KOPT-K1 (cell line): ENCODE results near the gene MRPS24.
"Not testable (repeated sequence)": the region's sequence is repeated elsewhere in the genome, so short reads cannot be mapped to it uniquely, and the experiment has no call there.

Source experiments
- H3K27ac ChIP-seq: fragments of 200-600 bp; sonication (generic); 2 replicates; pipeline ENCODE4 v1.5.1; 2016; ENCODE audit warnings: antibody characterized with exemption, mild to moderate bottlenecking, low read depth, low read length; ENCODE audit not compliant: poor library complexity, severe bottlenecking
- H3K36me3 ChIP-seq: fragments of 200-600 bp; sonication (generic); 2 replicates; pipeline ENCODE4 v1.5.1; 2017; ENCODE audit warnings: antibody characterized with exemption, mild to moderate bottlenecking, low read length, moderate library complexity; ENCODE audit not compliant: insufficient read depth
- H3K9me3 ChIP-seq: fragments of 200-600 bp; sonication (generic); 2 replicates; pipeline ENCODE4 v1.5.1; 2017; ENCODE audit warnings: antibody characterized with exemption, low read length, mild to moderate bottlenecking; ENCODE audit not compliant: insufficient read depth, poor library complexity, severe bottlenecking

MRPS24 gene

GRCh38 chr7:43869006-43869866, at the start of gene MRPS24:
MRPS24 (minus strand) TSS chr7:43869517; CDS start chr7:43869495, 22 bp downstream.
- Histone ChIP-seq H3K27ac (peak within 1 kb of the TSS; percentile 66), H3K9me3 (no peaks in the 10 kb centered on the region), H3K36me3 (peaks cover 29% of the 10 kb centered on the region)

- Histone ChIP-seq H3K9me3 (no peaks in the 10 kb centered on the region), H3K36me3 (peaks cover 9% of the 10 kb centered on the region; the same call in 1 of the 2 replicates), H3K27ac (no peak overlapping the region)
Measured at GRCh38 chr7:43915907-43916306, 46.6 kb upstream of the MRPS24 start.

- H3K36me3 ChIP-seq = peaks cover 8% of the 10 kb centered on the region; the same call in 1 of the 2 replicates
- H3K9me3 ChIP-seq = no peaks in the 10 kb centered on the region
- no peak overlapping the region for H3K27ac ChIP-seq
Measured at GRCh38 chr7:43914795-43915194, 45.5 kb upstream of the MRPS24 start.

- no peaks in the 10 kb centered on the region for H3K9me3 ChIP-seq
- peak within 1 kb of the TSS; percentile 61 for H3K27ac ChIP-seq
- no peaks in the 10 kb centered on the region for H3K36me3 ChIP-seq
Measured at GRCh38 chr7:43906331-43907010, 37.2 kb upstream of the MRPS24 start, which contains the start of gene URGCP. URGCP (minus strand) TSS chr7:43906596; CDS start chr7:43906575, 21 bp downstream.

GRCh38 chr7:43905956-43906330, 36.6 kb upstream of the MRPS24 start:
- no peaks in the 10 kb centered on the region for H3K9me3 ChIP-seq
- peak overlapping the region; percentile 61 for H3K27ac ChIP-seq
- no peaks in the 10 kb centered on the region for H3K36me3 ChIP-seq

GRCh38 chr7:43905209-43905946, 36.1 kb upstream of the MRPS24 start:
- no peaks in the 10 kb centered on the region for H3K9me3 ChIP-seq
- H3K27ac ChIP-seq = peak overlapping the region; percentile 61
- no peaks in the 10 kb centered on the region for H3K36me3 ChIP-seq

- Histone ChIP-seq H3K9me3 (no peaks in the 10 kb centered on the region), H3K27ac (no peak overlapping the region)
Measured at GRCh38 chr7:43904533-43905208, 35.4 kb upstream of the MRPS24 start.

GRCh38 chr7:43902542-43903054, 33.3 kb upstream of the MRPS24 start:
- H3K9me3 ChIP-seq = no peaks in the 10 kb centered on the region
- no peak overlapping the region for H3K27ac ChIP-seq
- H3K36me3 ChIP-seq = no peaks in the 10 kb centered on the region

More at GRCh38 chr7:43904533-43905208, 35.4 kb upstream of the MRPS24 start:
- H3K36me3 ChIP-seq = no peaks in the 10 kb centered on the region

- not testable (repeated sequence) for H3K27ac ChIP-seq, H3K9me3 ChIP-seq
- peaks cover 14% of the 10 kb centered on the region; the same call in 1 of the 2 replicates for H3K36me3 ChIP-seq
Measured at GRCh38 chr7:43898571-43898970, 29.3 kb upstream of the MRPS24 start.

GRCh38 chr7:43895847-43896415, 26.6 kb upstream of the MRPS24 start:
- Histone ChIP-seq H3K36me3 (peaks cover 14% of the 10 kb centered on the region; the same call in 1 of the 2 replicates), H3K9me3 (no peaks in the 10 kb centered on the region), H3K27ac (no peak overlapping the region)

- Histone ChIP-seq H3K9me3 (no peaks in the 10 kb centered on the region), H3K27ac (no peak overlapping the region), H3K36me3 (peaks cover 21% of the 10 kb centered on the region; the same call in 1 of the 2 replicates)
Measured at GRCh38 chr7:43891069-43891955, 22.0 kb upstream of the MRPS24 start.

GRCh38 chr7:43890468-43890867, 21.2 kb upstream of the MRPS24 start:
- Histone ChIP-seq H3K27ac (no peak overlapping the region), H3K36me3 (peaks cover 24% of the 10 kb centered on the region; the same call in 1 of the 2 replicates), H3K9me3 (no peaks in the 10 kb centered on the region)
